ENCODE results near the gene UCN2. TPM values are rescaled to one million over a fixed set of nuclear protein-coding genes. Genes with fewer than 3 reads are reported as not detected.

The UCN2 gene
- total and polyA plus RNA-seq, 2 of the 4 experiments (the other 2 are of a cell fraction): 0.54 to 2.7 TPM

DNA sequence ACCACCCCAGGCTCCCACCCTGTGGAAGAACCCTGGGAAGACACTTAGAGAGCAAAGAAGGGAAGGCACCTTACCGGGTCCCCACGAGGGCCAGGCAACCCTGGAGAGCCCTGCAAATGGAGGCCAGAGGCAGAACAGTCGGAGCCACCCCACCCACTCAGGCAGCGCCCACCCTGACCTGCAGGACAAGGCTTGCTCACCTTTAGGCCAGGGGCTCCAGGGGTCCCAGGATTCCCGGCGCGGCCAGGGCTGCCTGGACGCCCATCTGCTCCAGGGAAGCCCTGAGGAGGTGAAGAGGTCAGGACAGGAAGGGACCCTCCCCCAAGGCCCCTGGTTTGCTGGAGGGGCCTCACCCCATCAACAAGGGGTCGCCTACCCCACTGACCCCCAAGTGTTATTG, 21.3 kb upstream of the UCN2 start:
- no peaks in the 10 kb centered on the region for H3K9me3 ChIP-seq (ENCODE audit: control insufficient read depth, insufficient read depth, low read length)
- 80% methylated on average over 2 of the region's 9 CpGs; no CpG with 5 or more reads in 1 of the 2 experiments for WGBS, 2 experiments (ENCODE audit: extremely low coverage in 2 of 2, insufficient read length in 1 of 2)
- no peaks in the 10 kb centered on the region for H3K27me3 ChIP-seq (ENCODE audit: control insufficient read depth, insufficient read depth, low read length)
- peaks cover 88% of the 10 kb centered on the region for H3K36me3 ChIP-seq (ENCODE audit: control insufficient read depth, insufficient read depth, low read length)
- H2AK9ac ChIP-seq (replicated peaks; ENCODE audit: low read depth, low read length, poor library complexity): no peak overlapping the region
- ATAC-seq (ENCODE audit: low read depth) (no peak), DNase-seq (no peak)
- H3K14ac ChIP-seq (replicated peaks; ENCODE audit: low read depth, low read length): no peak overlapping the region
- H3K79me1 ChIP-seq (ENCODE audit: low read depth in 1 of 2, low read length in 2 of 2): peaks cover 3 to 36% of the 10 kb centered on the region in 2 experiments; a peak in 3 of 4 replicates
- H2BK15ac ChIP-seq (ENCODE audit: low read depth, low read length): no peak overlapping the region
- H2BK120ac ChIP-seq (ENCODE audit: low read depth, low read length): no peak overlapping the region
- no peak overlapping the region for H3K4me2 ChIP-seq (ENCODE audit: low read depth, low read length)
- no peak overlapping the region for H2AK5ac ChIP-seq (ENCODE audit: low read depth, low read length)
- POLR2A ChIA-PET (ENCODE audit: unreplicated experiment): no interaction called here
- H3K4me3 ChIP-seq (ENCODE audit: insufficient read depth, low read depth, low read length): no peak overlapping the region
- no peak overlapping the region for H3K27ac ChIP-seq (ENCODE audit: insufficient read depth, low read length)
- no peak overlapping the region for H4K5ac ChIP-seq (ENCODE audit: low read depth, low read length)
- H4K8ac ChIP-seq (ENCODE audit: low read depth in 2 of 2, low read length in 2 of 2): no peak overlapping the region
- H3K4me1 ChIP-seq (ENCODE audit: control insufficient read depth, insufficient read depth, low read length): no peaks in the 10 kb centered on the region
- no peak overlapping the region for H2BK20ac ChIP-seq (ENCODE audit: low read depth, low read length)
- dilution Hi-C loops (cut with HindIII; ENCODE audit: low sequenced_read_pairs, unreplicated experiment) (no loop called here), in situ Hi-C loops (cut with MboI; ENCODE audit: low sequenced_read_pairs) (no loop called here), intact Hi-C loops (cut with micrococcal nuclease) (no loop called here)
- no peaks in the 10 kb centered on the region; the same call in 1 of the 2 replicates for H4K20me1 ChIP-seq (ENCODE audit: insufficient read depth, low read length)
- no peak overlapping the region for H4K91ac ChIP-seq (ENCODE audit: insufficient read depth, low read depth, low read length)
- BruUV-seq (replicated peaks): no TSS peak
- H3K56ac ChIP-seq (ENCODE audit: extremely low read depth, insufficient read depth, low read length): no peak overlapping the region
- H3K9me1 ChIP-seq (ENCODE audit: insufficient read depth, low read length): 0 out of 2 replicates have a peak, but pooled peaks cover 3% of the 10 kb centered on the region
- TF ChIP-seq CHD1 (IDR thresholded peaks at IDR 0.05; ENCODE audit: low read depth, low read length) (no peak), CEBPB (IDR thresholded peaks at IDR 0.05; ENCODE audit: low read depth, low read length) (no peak), BHLHE40 (IDR thresholded peaks at IDR 0.05; ENCODE audit: low read depth, low read length) (no peak), RFX5 (IDR thresholded peaks at IDR 0.05; ENCODE audit: low read depth, low read length) (no peak), MAFK (IDR thresholded peaks at IDR 0.05; ENCODE audit: low read depth, low read length) (no peak), POLR2A (IDR thresholded peaks at IDR 0.05; ENCODE audit: low read depth, low read length) (no peak), NFE2L2 (IDR thresholded peaks at IDR 0.05; ENCODE audit: low read depth, low read length) (no peak)
- TF ChIP-seq, protein P1, sequence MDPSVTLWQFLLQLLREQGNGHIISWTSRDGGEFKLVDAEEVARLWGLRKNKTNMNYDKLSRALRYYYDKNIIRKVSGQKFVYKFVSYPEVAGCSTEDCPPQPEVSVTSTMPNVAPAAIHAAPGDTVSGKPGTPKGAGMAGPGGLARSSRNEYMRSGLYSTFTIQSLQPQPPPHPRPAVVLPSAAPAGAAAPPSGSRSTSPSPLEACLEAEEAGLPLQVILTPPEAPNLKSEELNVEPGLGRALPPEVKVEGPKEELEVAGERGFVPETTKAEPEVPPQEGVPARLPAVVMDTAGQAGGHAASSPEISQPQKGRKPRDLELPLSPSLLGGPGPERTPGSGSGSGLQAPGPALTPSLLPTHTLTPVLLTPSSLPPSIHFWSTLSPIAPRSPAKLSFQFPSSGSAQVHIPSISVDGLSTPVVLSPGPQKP (IDR thresholded peaks at IDR 0.05; ENCODE audit: borderline replicate concordance, low read depth, low read length): no peak
- H3K23ac ChIP-seq (ENCODE audit: low read depth, low read length): no peak overlapping the region
- H2BK5ac ChIP-seq (ENCODE audit: low read depth, low read length, poor library complexity, severe bottlenecking): no peak overlapping the region
- H3K4ac ChIP-seq (ENCODE audit: low read depth, low read length): no peak overlapping the region
- H3K18ac ChIP-seq (ENCODE audit: low read depth, low read length): no peak overlapping the region
- H2AFZ ChIP-seq (replicated peaks; ENCODE audit: low read length, poor library complexity): no peak overlapping the region
- H3K9ac ChIP-seq (ENCODE audit: low read depth, low read length): no peak overlapping the region
- CTCF ChIA-PET: interaction anchor here (0.6 kb wide), 1 partner anchor 193 kb away, joined by 3 read pairs; no protein-coding TSS in a partner anchor
